HEK293 (cell line): Measurements from ENCODE around the gene ASIC3.

Experiments
- AEBP2 ChIP-seq: fragments of 450-650 bp; formaldehyde crosslinking; IDR thresholded peaks from 2 replicates; pipeline ENCODE4 v1.5.1; 2016; ENCODE audit warnings: missing biosample characterization, missing genetic modification characterization, borderline replicate concordance
- KLF1 ChIP-seq: fragments of 450-650 bp; formaldehyde crosslinking; IDR thresholded peaks from 2 replicates; pipeline ENCODE4 v1.5.1; 2016; ENCODE audit warnings: missing biosample characterization, missing genetic modification characterization
- KLF10 ChIP-seq: fragments of 450-650 bp; IDR thresholded peaks from 2 replicates; pipeline ENCODE4 v1.5.1; 2018; ENCODE audit warnings: missing biosample characterization, mild to moderate bottlenecking, missing genetic modification characterization
- KLF17 ChIP-seq: fragments of 450-650 bp; formaldehyde crosslinking; IDR thresholded peaks from 2 replicates; pipeline ENCODE4 v1.5.1; 2016; ENCODE audit warnings: missing biosample characterization, missing genetic modification characterization
- ZBTB11 ChIP-seq: fragments of 450-650 bp; formaldehyde crosslinking; conservative IDR thresholded peaks from 2 replicates; pipeline ENCODE4 v1.5.1; 2016; ENCODE audit warnings: low read depth, missing biosample characterization, missing genetic modification characterization
- ZFP41 ChIP-seq: fragments of 450-650 bp; formaldehyde crosslinking; IDR thresholded peaks from 2 replicates; pipeline ENCODE4 v1.5.1; 2016; ENCODE audit warnings: missing biosample characterization, missing genetic modification characterization, borderline replicate concordance
- ZNF16 ChIP-seq: fragments of 450-650 bp; formaldehyde crosslinking; IDR thresholded peaks from 2 replicates; pipeline ENCODE4 v1.5.1; 2016; ENCODE audit warnings: low read depth, missing biosample characterization, missing genetic modification characterization
- ZNF2 ChIP-seq: fragments of 450-650 bp; formaldehyde crosslinking; IDR thresholded peaks from 2 replicates; pipeline ENCODE4 v1.5.1; 2016; ENCODE audit warnings: missing biosample characterization, missing genetic modification characterization
- ZNF23 ChIP-seq: fragments of 450-650 bp; formaldehyde crosslinking; IDR thresholded peaks from 2 replicates; pipeline ENCODE4 v1.5.1; 2016; ENCODE audit warnings: missing biosample characterization, missing genetic modification characterization, borderline replicate concordance
- ZNF302 ChIP-seq: fragments of 450-650 bp; formaldehyde crosslinking; IDR thresholded peaks from 2 replicates; pipeline ENCODE4 v1.5.1; 2016; ENCODE audit warnings: missing biosample characterization, missing genetic modification characterization, low read depth
- ZNF311 ChIP-seq: fragments of 450-650 bp; formaldehyde crosslinking; IDR thresholded peaks from 2 replicates; pipeline ENCODE4 v1.5.1; 2017; ENCODE audit warnings: missing biosample characterization, missing genetic modification characterization, borderline replicate concordance
- ZNF404 ChIP-seq: fragments of 450-650 bp; formaldehyde crosslinking; IDR thresholded peaks from 2 replicates; pipeline ENCODE4 v1.5.1; 2017; ENCODE audit warnings: missing biosample characterization, missing genetic modification characterization
- ZNF416 ChIP-seq: fragments of 450-650 bp; formaldehyde crosslinking; IDR thresholded peaks from 2 replicates; pipeline ENCODE4 v1.5.1; 2016; ENCODE audit warnings: missing biosample characterization, missing genetic modification characterization
- ZNF426 ChIP-seq: fragments of 450-650 bp; formaldehyde crosslinking; IDR thresholded peaks from 2 replicates; pipeline ENCODE4 v1.5.1; 2017; ENCODE audit warnings: missing biosample characterization, missing genetic modification characterization, mild to moderate bottlenecking, inconsistent platforms, moderate library complexity
- ZNF518A ChIP-seq: fragments of 450-650 bp; formaldehyde crosslinking; conservative IDR thresholded peaks from 2 replicates; pipeline ENCODE4 v1.5.1; 2016; ENCODE audit warnings: low read depth, missing biosample characterization, missing genetic modification characterization
- ZNF558 ChIP-seq: fragments of 450-650 bp; formaldehyde crosslinking; IDR thresholded peaks from 2 replicates; pipeline ENCODE4 v1.5.1; 2016; ENCODE audit warnings: missing biosample characterization, missing genetic modification characterization
- ZNF768 ChIP-seq: fragments of 450-650 bp; formaldehyde crosslinking; IDR thresholded peaks from 2 replicates; pipeline ENCODE4 v1.5.1; 2018; ENCODE audit warnings: missing biosample characterization, mild to moderate bottlenecking, missing genetic modification characterization
- ZNF791 ChIP-seq: fragments of 450-650 bp; formaldehyde crosslinking; IDR thresholded peaks from 2 replicates; pipeline ENCODE4 v1.5.1; 2016; ENCODE audit warnings: missing biosample characterization, missing genetic modification characterization
- TF ChIP-seq, protein P1 (sequence below): fragments of 450-650 bp; formaldehyde crosslinking; IDR thresholded peaks from 2 replicates; pipeline ENCODE4 v1.5.1; 2016; ENCODE audit warnings: missing biosample characterization, missing genetic modification characterization
- TF ChIP-seq, protein P2 (sequence below): fragments of 450-650 bp; formaldehyde crosslinking; IDR thresholded peaks from 2 replicates; pipeline ENCODE4 v1.5.1; 2016; ENCODE audit warnings: missing biosample characterization, missing genetic modification characterization
- TF ChIP-seq, protein P3 (sequence below): fragments of 450-650 bp; formaldehyde crosslinking; IDR thresholded peaks from 2 replicates; pipeline ENCODE4 v1.5.1; 2016; ENCODE audit warnings: missing biosample characterization, missing genetic modification characterization

Gene ASIC3

DNA sequence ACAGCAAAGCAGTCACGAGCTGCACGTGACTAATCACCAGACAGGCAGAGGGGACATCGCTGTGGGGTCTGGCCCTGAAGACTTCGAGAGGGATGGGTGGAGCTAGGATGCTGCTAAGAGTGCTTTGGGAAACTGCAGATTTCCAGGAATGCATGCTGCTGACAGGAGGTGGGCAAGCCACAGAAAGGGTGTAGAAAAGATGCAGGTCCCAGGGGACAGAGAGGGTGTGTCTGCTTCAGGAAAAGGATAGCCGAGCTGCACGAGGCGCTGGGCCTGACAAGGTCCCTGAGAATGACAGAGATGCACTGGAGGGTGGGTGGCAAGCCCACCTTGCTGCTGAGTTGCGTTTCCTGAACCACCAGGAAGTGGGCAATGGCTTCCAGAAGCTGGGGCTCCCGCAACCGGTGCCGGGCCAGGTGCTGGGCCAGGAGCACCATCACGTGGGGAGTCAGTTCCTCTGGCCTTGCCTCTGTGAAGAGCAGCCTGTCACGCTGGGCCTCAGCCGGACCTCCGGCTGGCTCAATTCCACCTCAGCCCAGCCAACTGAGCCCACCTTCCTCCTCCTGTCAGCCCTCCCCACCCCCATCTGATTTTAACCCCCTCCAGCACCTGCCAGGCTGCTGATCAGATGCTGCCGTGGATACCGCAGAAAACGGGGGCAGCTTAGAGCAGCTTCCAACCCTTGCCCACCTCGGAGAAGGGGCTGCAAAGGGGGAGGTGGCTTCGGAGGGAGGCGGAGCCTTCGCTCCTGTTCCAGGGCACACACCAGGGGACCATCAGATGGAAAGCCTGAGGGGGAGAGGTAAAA, 30.1 kb downstream of the ASIC3 start (continued):
- TF ChIP-seq KLF17 (tag by site-specific recombination), result no peak; the same call in none of the 2 replicates
- TF ChIP-seq ZNF791, result no peak
- no peak for TF ChIP-seq ZNF518A (tag by site-specific recombination)
- TF ChIP-seq AEBP2 (tag by site-specific recombination), result no peak
- TF ChIP-seq ZNF16 (tag by site-specific recombination), result no peak
- no peak for TF ChIP-seq ZNF768 (tag by site-specific recombination)
- TF ChIP-seq KLF10 (tag by site-specific recombination), result peak; percentile 84
- TF ChIP-seq, protein P1, sequence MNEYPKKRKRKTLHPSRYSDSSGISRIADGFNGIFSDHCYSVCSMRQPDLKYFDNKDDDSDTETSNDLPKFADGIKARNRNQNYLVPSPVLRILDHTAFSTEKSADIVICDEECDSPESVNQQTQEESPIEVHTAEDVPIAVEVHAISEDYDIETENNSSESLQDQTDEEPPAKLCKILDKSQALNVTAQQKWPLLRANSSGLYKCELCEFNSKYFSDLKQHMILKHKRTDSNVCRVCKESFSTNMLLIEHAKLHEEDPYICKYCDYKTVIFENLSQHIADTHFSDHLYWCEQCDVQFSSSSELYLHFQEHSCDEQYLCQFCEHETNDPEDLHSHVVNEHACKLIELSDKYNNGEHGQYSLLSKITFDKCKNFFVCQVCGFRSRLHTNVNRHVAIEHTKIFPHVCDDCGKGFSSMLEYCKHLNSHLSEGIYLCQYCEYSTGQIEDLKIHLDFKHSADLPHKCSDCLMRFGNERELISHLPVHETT, result 0 out of 2 replicates have a peak, but pooled peaks have one; percentile 23
- TF ChIP-seq ZNF404 (tag by site-specific recombination), result no peak
- TF ChIP-seq KLF1, result peak; percentile 92
- TF ChIP-seq ZFP41, result no peak
- TF ChIP-seq ZNF23 (tag by site-specific recombination), result no peak
- TF ChIP-seq ZNF311, result no peak
- TF ChIP-seq ZNF302 (tag by site-specific recombination), result no peak
- TF ChIP-seq, protein P2, sequence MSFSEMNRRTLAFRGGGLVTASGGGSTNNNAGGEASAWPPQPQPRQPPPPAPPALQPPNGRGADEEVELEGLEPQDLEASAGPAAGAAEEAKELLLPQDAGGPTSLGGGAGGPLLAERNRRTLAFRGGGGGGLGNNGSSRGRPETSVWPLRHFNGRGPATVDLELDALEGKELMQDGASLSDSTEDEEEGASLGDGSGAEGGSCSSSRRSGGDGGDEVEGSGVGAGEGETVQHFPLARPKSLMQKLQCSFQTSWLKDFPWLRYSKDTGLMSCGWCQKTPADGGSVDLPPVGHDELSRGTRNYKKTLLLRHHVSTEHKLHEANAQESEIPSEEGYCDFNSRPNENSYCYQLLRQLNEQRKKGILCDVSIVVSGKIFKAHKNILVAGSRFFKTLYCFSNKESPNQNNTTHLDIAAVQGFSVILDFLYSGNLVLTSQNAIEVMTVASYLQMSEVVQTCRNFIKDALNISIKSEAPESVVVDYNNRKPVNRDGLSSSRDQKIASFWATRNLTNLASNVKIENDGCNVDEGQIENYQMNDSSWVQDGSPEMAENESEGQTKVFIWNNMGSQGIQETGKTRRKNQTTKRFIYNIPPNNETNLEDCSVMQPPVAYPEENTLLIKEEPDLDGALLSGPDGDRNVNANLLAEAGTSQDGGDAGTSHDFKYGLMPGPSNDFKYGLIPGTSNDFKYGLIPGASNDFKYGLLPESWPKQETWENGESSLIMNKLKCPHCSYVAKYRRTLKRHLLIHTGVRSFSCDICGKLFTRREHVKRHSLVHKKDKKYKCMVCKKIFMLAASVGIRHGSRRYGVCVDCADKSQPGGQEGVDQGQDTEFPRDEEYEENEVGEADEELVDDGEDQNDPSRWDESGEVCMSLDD (tag by site-specific recombination), result peak; percentile 35; the same call in 1 of the 2 replicates
- no peak for TF ChIP-seq ZBTB11
- TF ChIP-seq ZNF2, result peak; percentile 88
- TF ChIP-seq, protein P3, sequence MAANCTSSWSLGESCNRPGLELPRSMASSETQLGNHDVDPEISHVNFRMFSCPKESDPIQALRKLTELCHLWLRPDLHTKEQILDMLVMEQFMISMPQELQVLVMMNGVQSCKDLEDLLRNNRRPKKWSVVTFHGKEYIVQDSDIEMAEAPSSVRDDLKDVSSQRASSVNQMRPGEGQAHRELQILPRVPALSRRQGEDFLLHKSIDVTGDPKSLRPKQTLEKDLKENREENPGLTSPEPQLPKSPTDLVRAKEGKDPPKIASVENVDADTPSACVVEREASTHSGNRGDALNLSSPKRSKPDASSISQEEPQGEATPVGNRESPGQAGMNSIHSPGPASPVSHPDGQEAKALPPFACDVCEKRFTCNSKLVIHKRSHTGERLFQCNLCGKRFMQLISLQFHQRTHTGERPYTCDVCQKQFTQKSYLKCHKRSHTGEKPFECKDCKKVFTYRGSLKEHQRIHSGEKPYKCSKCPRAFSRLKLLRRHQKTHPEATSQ (tag by site-specific recombination), result no peak
- no peak for TF ChIP-seq ZNF416
- no peak for TF ChIP-seq ZNF558 (tag by site-specific recombination)
- no peak for TF ChIP-seq ZNF426
